HG03460 (cell line): Measurements from ENCODE around the gene TARDBP.
"Not testable (repeated sequence)": the region's sequence is repeated elsewhere in the genome, so short reads cannot be mapped to it uniquely, and the experiment has no call there.

Experiments used
- ATAC-seq: cut with Tn5 transposase; IDR thresholded peaks from one replicate; pipeline ENCODE4 v1.9.1; 2021; ENCODE audit not compliant: unreplicated experiment

TARDBP gene

GRCh38 chr1:11042065-11042464 is 29.6 kb downstream of the TARDBP start:
- no peak for ATAC-seq

- no peak for ATAC-seq
Observed at GRCh38 chr1:11042995-11043874, 30.8 kb downstream of the TARDBP start.

GRCh38 chr1:11044086-11044848 is 31.8 kb downstream of the TARDBP start:
- ATAC-seq, result no peak

GRCh38 chr1:11044849-11045427 is 32.5 kb downstream of the TARDBP start:
- no peak for ATAC-seq

GRCh38 chr1:11045428-11046269 is 33.2 kb downstream of the TARDBP start:
- no peak for ATAC-seq

GRCh38 chr1:11046270-11046566 is 33.8 kb downstream of the TARDBP start:
- ATAC-seq, result no peak

GRCh38 chr1:11046625-11047365 is 34.3 kb downstream of the TARDBP start, which contains the start of gene MASP2:
MASP2 (minus strand) TSS chr1:11047239; CDS start chr1:11047207, 32 bp downstream.
- ATAC-seq, result no peak

- not testable (repeated sequence) for ATAC-seq
Observed at GRCh38 chr1:11051121-11051520, 38.7 kb downstream of the TARDBP start.

- ATAC-seq, result no peak
Observed at GRCh38 chr1:11051781-11052511, 39.5 kb downstream of the TARDBP start.

GRCh38 chr1:11052839-11053757 is 40.6 kb downstream of the TARDBP start:
- ATAC-seq, result no peak

GRCh38 chr1:11053758-11054137 is 41.3 kb downstream of the TARDBP start:
- ATAC-seq, result no peak

- ATAC-seq, result no peak
Observed at GRCh38 chr1:11054181-11054580, 41.7 kb downstream of the TARDBP start.

- no peak for ATAC-seq
Observed at GRCh38 chr1:11054666-11055065, 42.2 kb downstream of the TARDBP start.

GRCh38 chr1:11055676-11056075 is 43.2 kb downstream of the TARDBP start:
- ATAC-seq, result no peak

GRCh38 chr1:11056504-11056903 is 44.0 kb downstream of the TARDBP start:
- ATAC-seq, result no peak

GRCh38 chr1:11057477-11057876 is 45.0 kb downstream of the TARDBP start:
- ATAC-seq, result no peak

GRCh38 chr1:11058026-11058425 is 45.6 kb downstream of the TARDBP start:
- no peak for ATAC-seq

GRCh38 chr1:11058595-11059154 is 46.2 kb downstream of the TARDBP start:
- no peak for ATAC-seq
